ENCODE measurements around the gene SYT7. TPM values are rescaled to one million over a fixed set of nuclear protein-coding genes. Genes with fewer than 3 reads are reported as not detected.

The SYT7 gene
- total RNA-seq, 1 donor from 2014 or later: 12.7 TPM

DNA sequence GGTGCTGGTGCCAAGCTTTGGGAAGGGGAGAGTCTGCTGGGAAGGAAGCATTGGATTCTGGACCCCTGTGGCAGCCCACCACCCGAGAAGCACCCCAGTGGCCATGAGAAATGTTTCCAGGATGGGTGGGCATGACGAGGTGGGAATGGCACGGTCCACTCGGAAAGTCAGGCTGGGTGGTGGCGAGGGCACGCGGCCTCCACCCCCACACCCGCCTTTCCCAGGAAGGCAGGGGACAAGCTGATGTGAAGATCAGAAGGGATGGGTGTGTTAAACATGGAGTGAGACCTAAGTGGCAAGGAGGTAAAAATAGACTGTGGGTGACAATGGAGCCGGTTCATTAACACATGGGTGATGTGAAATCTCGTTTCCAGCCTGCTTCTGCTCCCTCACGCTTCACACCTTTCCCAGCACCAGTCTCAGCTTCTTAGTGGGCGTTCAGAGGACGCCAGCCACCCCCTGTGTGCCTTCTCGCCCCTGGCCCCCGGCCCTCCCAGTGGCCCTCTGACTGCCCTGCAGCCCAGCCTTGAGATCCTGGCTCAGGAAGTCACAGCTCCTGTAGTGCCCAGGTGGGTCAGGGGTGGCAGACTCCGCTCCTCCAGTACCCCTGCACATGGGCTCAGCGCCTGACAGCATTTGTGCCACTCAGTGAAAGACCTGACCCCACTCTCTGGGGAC, 44.7 kb downstream of the SYT7 start:
- TF ChIP-seq, protein P1, sequence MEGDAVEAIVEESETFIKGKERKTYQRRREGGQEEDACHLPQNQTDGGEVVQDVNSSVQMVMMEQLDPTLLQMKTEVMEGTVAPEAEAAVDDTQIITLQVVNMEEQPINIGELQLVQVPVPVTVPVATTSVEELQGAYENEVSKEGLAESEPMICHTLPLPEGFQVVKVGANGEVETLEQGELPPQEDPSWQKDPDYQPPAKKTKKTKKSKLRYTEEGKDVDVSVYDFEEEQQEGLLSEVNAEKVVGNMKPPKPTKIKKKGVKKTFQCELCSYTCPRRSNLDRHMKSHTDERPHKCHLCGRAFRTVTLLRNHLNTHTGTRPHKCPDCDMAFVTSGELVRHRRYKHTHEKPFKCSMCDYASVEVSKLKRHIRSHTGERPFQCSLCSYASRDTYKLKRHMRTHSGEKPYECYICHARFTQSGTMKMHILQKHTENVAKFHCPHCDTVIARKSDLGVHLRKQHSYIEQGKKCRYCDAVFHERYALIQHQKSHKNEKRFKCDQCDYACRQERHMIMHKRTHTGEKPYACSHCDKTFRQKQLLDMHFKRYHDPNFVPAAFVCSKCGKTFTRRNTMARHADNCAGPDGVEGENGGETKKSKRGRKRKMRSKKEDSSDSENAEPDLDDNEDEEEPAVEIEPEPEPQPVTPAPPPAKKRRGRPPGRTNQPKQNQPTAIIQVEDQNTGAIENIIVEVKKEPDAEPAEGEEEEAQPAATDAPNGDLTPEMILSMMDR (IDR thresholded peaks at IDR 0.05; ENCODE audit: insufficient read depth, low read length, poor library complexity, severe bottlenecking): no peak
- Histone ChIP-seq H3K27me3 (ENCODE audit: control insufficient read depth, insufficient read depth, low read length) (peaks cover 56% of the 10 kb centered on the region), H3K4me3 (ENCODE audit: low read depth, low read length) (no peak overlapping the region), H3K36me3 (ENCODE audit: control insufficient read depth, insufficient read depth, low read length) (no peaks in the 10 kb centered on the region)
- no peak for DNase-seq (ENCODE audit: low read depth)

DNA sequence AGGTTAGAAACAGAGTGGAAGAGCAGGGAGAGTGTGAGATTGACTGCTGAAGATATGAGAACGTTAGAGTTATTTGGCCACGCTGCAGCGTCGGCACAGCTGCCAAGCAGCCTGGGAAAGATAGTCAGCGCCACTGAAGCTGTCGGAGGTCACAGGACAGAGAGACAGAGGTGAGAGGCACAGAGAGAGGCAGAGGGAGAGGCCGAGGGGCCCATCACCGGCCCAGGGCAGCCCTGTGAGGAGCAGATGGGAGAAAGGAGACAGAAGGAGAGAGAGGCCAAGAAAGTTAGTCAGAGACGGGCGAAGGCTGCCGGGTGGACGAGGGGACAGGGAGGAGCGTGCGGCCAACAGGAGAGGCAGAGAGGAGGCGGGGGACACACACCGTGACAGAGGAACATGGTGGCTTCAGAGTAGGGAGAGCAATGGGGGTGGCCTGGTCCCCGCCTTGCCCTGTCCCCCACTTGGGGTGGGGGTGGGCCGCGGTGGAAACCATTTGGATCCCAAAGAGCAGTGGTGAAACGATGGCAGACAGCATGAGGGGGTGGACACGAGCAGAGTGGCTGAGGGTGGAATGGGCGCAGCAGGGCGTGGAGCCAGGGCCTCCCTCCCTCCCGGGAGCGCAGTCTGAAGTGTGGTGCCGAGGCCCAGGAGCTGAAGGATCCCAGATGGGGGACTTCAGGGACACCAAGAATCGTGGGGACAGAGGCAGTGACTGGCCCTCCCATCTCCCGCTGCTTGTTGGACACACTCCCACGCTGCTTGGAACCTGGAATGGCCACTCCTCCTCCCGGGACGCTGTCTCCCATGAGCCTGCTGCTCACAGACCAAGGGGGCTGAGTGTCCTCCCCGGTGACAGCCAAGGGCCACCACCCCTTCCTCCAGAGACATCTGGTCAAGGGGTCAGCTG, 45.7 kb downstream of the SYT7 start:
- Histone ChIP-seq H3K27me3 (ENCODE audit: control insufficient read depth, insufficient read depth, low read length) (peaks cover 56% of the 10 kb centered on the region), H3K36me3 (ENCODE audit: control insufficient read depth, insufficient read depth, low read length) (no peaks in the 10 kb centered on the region), H3K4me3 (ENCODE audit: low read depth, low read length) (no peak overlapping the region)
- DNase-seq (ENCODE audit: low read depth): no peak
- TF ChIP-seq, protein P1 (IDR thresholded peaks at IDR 0.05; ENCODE audit: insufficient read depth, low read length, poor library complexity, severe bottlenecking): no peak

DNA sequence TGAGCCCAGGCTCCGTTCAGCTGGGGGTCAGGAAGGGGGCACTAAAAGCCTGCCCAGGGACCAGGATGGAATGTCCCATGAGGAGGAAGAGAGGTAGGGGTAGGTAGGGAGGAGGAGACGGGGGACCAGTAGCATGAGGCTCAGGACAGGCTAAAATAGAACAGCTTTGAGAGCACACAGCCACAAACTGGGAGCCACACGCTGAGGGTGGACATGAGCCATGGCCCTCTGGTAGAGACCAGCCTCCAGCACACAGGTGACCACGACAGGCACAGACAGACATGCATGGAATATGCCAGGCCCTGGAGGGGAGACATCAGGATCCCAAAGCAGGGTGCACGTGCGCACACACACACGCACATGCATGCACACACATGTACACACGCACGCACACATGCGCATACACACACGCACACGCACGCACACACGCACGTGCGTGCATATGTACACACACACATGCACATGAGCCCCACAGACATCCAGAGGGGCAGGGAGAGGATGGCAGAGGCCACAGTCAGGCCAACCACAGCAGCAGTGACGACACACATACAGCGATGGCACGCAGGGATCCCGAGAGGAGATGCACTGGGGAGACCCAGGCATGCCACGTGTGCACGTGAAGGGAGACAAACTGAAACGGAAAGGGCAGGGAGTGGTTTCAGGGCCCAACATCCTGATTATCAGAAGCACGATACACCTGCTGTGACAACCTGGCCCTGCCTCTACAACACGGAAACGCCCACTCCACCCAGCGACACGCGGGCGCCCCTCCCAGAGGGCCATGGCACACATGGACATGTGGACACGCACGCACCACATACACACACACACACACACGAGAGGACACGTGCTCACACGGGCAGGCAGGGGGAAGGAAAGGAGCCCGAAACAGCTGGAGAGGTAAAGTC, 46.6 kb downstream of the SYT7 start:
- no peak for DNase-seq (ENCODE audit: low read depth)
- Histone ChIP-seq H3K27me3 (ENCODE audit: control insufficient read depth, insufficient read depth, low read length) (peaks cover 57% of the 10 kb centered on the region), H3K36me3 (ENCODE audit: control insufficient read depth, insufficient read depth, low read length) (no peaks in the 10 kb centered on the region), H3K4me3 (ENCODE audit: low read depth, low read length) (no peak overlapping the region)
- TF ChIP-seq, protein P1 (IDR thresholded peaks at IDR 0.05; ENCODE audit: insufficient read depth, low read length, poor library complexity, severe bottlenecking): no peak

DNA sequence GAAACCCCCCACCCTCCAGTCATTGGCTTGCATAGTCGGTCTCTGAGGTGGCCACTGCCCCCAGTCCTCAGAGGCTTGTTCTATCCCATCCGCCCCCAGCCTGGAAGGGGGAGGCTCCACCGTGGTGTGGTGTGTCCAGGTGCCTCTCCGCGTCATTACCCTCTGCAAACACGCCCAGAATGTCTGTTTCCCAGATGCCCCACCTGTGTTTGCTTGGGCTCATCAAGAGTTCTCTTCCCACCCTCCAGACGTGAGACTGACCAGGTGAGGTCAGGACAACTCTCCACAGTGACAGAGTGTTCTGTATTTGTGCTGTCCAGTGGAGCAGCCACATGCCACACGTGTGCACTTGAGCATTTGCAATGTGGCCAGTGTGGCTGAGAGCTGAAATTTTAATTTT, 47.5 kb downstream of the SYT7 start:
- DNase-seq (ENCODE audit: low read depth): no peak
- Histone ChIP-seq H3K4me3 (ENCODE audit: low read depth, low read length) (no peak overlapping the region), H3K36me3 (ENCODE audit: control insufficient read depth, insufficient read depth, low read length) (no peaks in the 10 kb centered on the region), H3K27me3 (ENCODE audit: control insufficient read depth, insufficient read depth, low read length) (peaks cover 61% of the 10 kb centered on the region)
- TF ChIP-seq, protein P1 (IDR thresholded peaks at IDR 0.05; ENCODE audit: insufficient read depth, low read length, poor library complexity, severe bottlenecking): no peak

DNA sequence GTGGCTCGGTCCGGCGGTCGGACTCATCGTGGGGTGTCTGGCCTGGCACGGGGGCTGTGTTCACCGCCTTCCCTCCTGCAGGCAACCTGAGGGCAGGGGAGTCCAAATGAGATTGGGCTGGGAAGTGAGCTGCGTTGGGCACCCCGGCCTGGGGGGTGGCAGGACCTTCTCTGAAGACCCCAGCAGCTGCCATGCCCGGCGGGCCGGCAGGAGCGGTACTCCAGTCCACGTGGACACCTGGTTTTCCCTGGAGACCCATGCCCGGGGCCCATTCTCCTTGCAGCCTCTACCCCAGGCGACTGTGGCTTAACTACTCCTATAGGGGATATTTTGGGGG, 47.9 kb downstream of the SYT7 start:
- Histone ChIP-seq H3K36me3 (ENCODE audit: control insufficient read depth, insufficient read depth, low read length) (no peaks in the 10 kb centered on the region), H3K4me3 (ENCODE audit: low read depth, low read length) (no peak overlapping the region), H3K27me3 (ENCODE audit: control insufficient read depth, insufficient read depth, low read length) (peaks cover 65% of the 10 kb centered on the region)
- TF ChIP-seq, protein P1 (IDR thresholded peaks at IDR 0.05; ENCODE audit: insufficient read depth, low read length, poor library complexity, severe bottlenecking): no peak
- no peak for DNase-seq (ENCODE audit: low read depth)

Data from kidney epithelial cell (primary cell).